ENCODE measurements around the gene HOTAIR. TPM values are rescaled to one million over a fixed set of nuclear protein-coding genes. Genes with fewer than 3 reads are reported as not detected.

HOTAIR gene
- total and polyA plus RNA-seq, 8 donors, result not detected

GRCh38 chr12:53984901-53985691 lies 10.3 kb upstream of the HOTAIR start, which contains the start of gene HOXC10:
Gene HOXC10 (plus strand): TSS chr12:53985146. CDS start chr12:53985260, 114 bp downstream.
- intact Hi-C loops (cut with DNase I; ENCODE audit: low total_unique reads), result no loop called here
- Histone ChIP-seq H3K36me3 (no peaks in the 10 kb centered on the region), H3K9me3 (peaks cover 0 to 17% (median 1%) of the 10 kb centered on the region in 4 donors), H3K27ac (no peak within 1 kb of the TSS), H3K4me1 (peaks cover 15 to 42% (median 33%) of the 10 kb centered on the region in 4 donors), H3K4me3 (peak within 1 kb of the TSS in 2 of 4 donors; percentile 24 to 30), H3K27me3 (peaks cover 78 to 100% (median 99%) of the 10 kb centered on the region in 3 donors)
- TF ChIP-seq POLR2A (IDR thresholded peaks at IDR 0.05) (no peak), POLR2AphosphoS5 (IDR thresholded peaks at IDR 0.05) (no peak), CTCF (IDR thresholded peaks at IDR 0.05) (peak in 4 of 7 experiments; percentile 13 to 43 (median 26)), EP300 (IDR thresholded peaks at IDR 0.05) (no peak)
- 5 to 10% (median 8%) methylated on average over 26 to 55 of the region's 55 CpGs for WGBS, 5 donors
- DNase-seq, result peak; percentile 73 to 94

- Histone ChIP-seq H3K36me3 (no peaks in the 10 kb centered on the region), H3K9me3 (peaks cover 0 to 17% (median 1%) of the 10 kb centered on the region in 4 donors), H3K27ac (no peak overlapping the region), H3K4me3 (no peak overlapping the region), H3K27me3 (peaks cover 69 to 100% (median 99%) of the 10 kb centered on the region in 3 donors), H3K4me1 (peaks cover 15 to 35% (median 26%) of the 10 kb centered on the region in 4 donors)
- no peak for DNase-seq
- WGBS, 5 donors, result 4 to 11% (median 6%) methylated on average over 25 to 30 of the region's 30 CpGs
- no peak for TF ChIP-seq POLR2A (IDR thresholded peaks at IDR 0.05)
- no peak for TF ChIP-seq POLR2AphosphoS5 (IDR thresholded peaks at IDR 0.05)
- TF ChIP-seq CTCF (IDR thresholded peaks at IDR 0.05), result no peak
- no peak for TF ChIP-seq EP300 (IDR thresholded peaks at IDR 0.05)
- intact Hi-C loops (cut with DNase I; ENCODE audit: low total_unique reads), result no loop called here
Observed at GRCh38 chr12:53983950-53984572, 9.3 kb upstream of the HOTAIR start.

- Histone ChIP-seq H3K27ac (no peak overlapping the region), H3K36me3 (no peaks in the 10 kb centered on the region), H3K4me3 (no peak overlapping the region), H3K27me3 (peaks cover 69 to 100% (median 99%) of the 10 kb centered on the region in 3 donors), H3K9me3 (peaks cover 0 to 17% (median 1%) of the 10 kb centered on the region in 4 donors), H3K4me1 (peaks cover 15 to 32% (median 25%) of the 10 kb centered on the region in 4 donors)
- no peak for TF ChIP-seq CTCF (IDR thresholded peaks at IDR 0.05)
- TF ChIP-seq POLR2AphosphoS5 (IDR thresholded peaks at IDR 0.05), result no peak
- no peak for TF ChIP-seq POLR2A (IDR thresholded peaks at IDR 0.05)
- TF ChIP-seq EP300 (IDR thresholded peaks at IDR 0.05), result no peak
- 8 to 13% (median 11%) methylated on average over 17 of the region's 17 CpGs for WGBS, 5 donors
- no peak for DNase-seq
- intact Hi-C loops (cut with DNase I; ENCODE audit: low total_unique reads), result no loop called here
Observed at GRCh38 chr12:53983568-53983949, 8.8 kb upstream of the HOTAIR start.

All from stomach (tissue), 9 donors.